Lower leg skin (tissue), 4 donors: ENCODE data around the gene SOAT1. TPM values are rescaled to one million over a fixed set of nuclear protein-coding genes. Genes with fewer than 3 reads are reported as not detected.

ENCODE experiments used
- DNase-seq, 2 donors: peaks; one replicate each; pipeline ENCODE4 v3.0.0-alpha.2; 2019; ENCODE audit warnings: low spot score in 2 of 2
- H3K4me3 ChIP-seq: fragments of 200-600 bp; sonication (generic); 2 replicates; pipeline ENCODE4 v1.5.1; 2017; ENCODE audit warnings: mild to moderate bottlenecking, low read depth; ENCODE audit not compliant: poor library complexity, severe bottlenecking
- POLR2A ChIP-seq, 2 donors: fragments of 450-650 bp; IDR thresholded peaks; one replicate each; pipeline ENCODE4 v1.6.1; 2016 to 2017; ENCODE audit warnings: antibody characterized with exemption in 2 of 2, mild to moderate bottlenecking in 1 of 2, moderate library complexity in 1 of 2
- WGBS, 2 donors: methylation state at CpG; one replicate each; pipeline ENCODE4 v1.1.5; 2018; 5-methylcytosine and 5-hydroxymethylcytosine counted together
- intact Hi-C: fragments of 100-400 bp; cut with DNase I; formaldehyde crosslinking; loops from one replicate; pipeline ENCODE4 v1.15.0; 2023; ENCODE audit warnings: low total_unique reads
- total RNA-seq, 4 donors: library from RNA; depleted of rRNA; stranded (reverse); fragments of >200 nt; gene quantifications; one replicate each; pipeline ENCODE4 v1.1.0, GENCODE V29; 2016
- TF ChIP-seq, protein P1 (sequence below), 3 donors: fragments of 450-650 bp; IDR thresholded peaks; one replicate each; pipeline ENCODE4 v1.5.1; 2016; ENCODE audit warnings: antibody characterized with exemption in 3 of 3, mild to moderate bottlenecking in 3 of 3, moderate library complexity in 2 of 3

The SOAT1 gene
- total RNA-seq, 4 donors from 2014 or later: 4.6 to 34.4 (median 17.7) TPM

GRCh38 chr1:179297105-179297378 lies 3.4 kb downstream of the SOAT1 start:
- intact Hi-C loops: no loop called here

DNA sequence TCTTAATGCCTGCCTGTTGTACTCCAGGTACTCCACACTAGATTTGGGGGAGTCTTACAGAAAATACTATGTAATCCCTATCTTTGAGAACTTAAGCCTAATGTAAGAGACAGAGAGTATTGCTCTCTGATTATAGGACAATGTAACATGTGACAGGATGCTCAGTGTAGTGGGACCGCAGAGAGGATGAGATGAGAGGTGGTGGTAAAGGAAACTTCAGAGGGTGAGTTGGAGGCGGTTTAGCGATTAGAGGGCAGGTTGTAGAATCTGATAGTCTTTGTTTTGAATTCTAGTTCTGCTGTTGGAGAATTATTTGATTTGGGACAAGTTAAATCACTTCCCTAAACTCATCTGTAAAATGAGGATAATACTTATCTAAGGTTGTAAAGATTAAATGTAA lies 5.4 kb downstream of the SOAT1 start:
- intact Hi-C loops: no loop called here
- H3K4me3 ChIP-seq: no peak overlapping the region
- 90 to 91% methylated on average over 3 of the region's 3 CpGs for WGBS, 2 donors
- no peak for DNase-seq
- TF ChIP-seq, protein P1, sequence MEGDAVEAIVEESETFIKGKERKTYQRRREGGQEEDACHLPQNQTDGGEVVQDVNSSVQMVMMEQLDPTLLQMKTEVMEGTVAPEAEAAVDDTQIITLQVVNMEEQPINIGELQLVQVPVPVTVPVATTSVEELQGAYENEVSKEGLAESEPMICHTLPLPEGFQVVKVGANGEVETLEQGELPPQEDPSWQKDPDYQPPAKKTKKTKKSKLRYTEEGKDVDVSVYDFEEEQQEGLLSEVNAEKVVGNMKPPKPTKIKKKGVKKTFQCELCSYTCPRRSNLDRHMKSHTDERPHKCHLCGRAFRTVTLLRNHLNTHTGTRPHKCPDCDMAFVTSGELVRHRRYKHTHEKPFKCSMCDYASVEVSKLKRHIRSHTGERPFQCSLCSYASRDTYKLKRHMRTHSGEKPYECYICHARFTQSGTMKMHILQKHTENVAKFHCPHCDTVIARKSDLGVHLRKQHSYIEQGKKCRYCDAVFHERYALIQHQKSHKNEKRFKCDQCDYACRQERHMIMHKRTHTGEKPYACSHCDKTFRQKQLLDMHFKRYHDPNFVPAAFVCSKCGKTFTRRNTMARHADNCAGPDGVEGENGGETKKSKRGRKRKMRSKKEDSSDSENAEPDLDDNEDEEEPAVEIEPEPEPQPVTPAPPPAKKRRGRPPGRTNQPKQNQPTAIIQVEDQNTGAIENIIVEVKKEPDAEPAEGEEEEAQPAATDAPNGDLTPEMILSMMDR (IDR thresholded peaks at IDR 0.05): no peak
- no peak for TF ChIP-seq POLR2A (IDR thresholded peaks at IDR 0.05)

More at GRCh38 chr1:179297105-179297378, 3.4 kb downstream of the SOAT1 start:
- TF ChIP-seq, protein P1 (IDR thresholded peaks at IDR 0.05): no peak
- no peak for TF ChIP-seq POLR2A (IDR thresholded peaks at IDR 0.05)
- DNase-seq: no peak
- H3K4me3 ChIP-seq: no peak overlapping the region
- 76 to 79% methylated on average over 3 of the region's 3 CpGs for WGBS, 2 donors

GRCh38 chr1:179300112-179300511 lies 6.5 kb downstream of the SOAT1 start:
- 48 to 66% methylated on average over 1 of the region's 1 CpG for WGBS, 2 donors
- intact Hi-C loops: loop anchor here (10.0 kb wide), 1 partner anchor 435 kb away; no protein-coding TSS in a partner anchor
- H3K4me3 ChIP-seq: no peak overlapping the region
- DNase-seq: no peak
- no peak for TF ChIP-seq POLR2A (IDR thresholded peaks at IDR 0.05)
- TF ChIP-seq, protein P1 (IDR thresholded peaks at IDR 0.05): no peak

DNA sequence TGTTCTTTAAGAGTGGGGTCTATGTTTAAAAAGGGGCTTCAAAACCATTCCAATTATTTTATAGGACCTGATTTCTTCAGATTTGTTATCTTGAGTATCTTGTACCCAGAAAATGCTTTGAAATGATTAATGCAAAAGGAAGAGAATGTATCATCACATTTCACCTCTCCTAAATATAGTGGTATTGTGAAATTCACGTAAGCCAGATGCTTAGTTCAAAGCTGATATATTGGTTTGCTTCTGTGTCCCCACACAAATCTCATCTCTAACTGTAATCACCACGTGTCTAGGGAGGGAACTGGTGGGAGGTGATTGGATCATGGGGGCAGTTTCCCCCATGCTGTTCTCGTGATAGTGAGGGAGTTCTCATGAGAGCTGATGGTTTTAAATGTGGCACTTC lies 8.5 kb downstream of the SOAT1 start:
- intact Hi-C loops: loop anchor here (10.0 kb wide), 1 partner anchor 433 kb away; no protein-coding TSS in a partner anchor

DNA sequence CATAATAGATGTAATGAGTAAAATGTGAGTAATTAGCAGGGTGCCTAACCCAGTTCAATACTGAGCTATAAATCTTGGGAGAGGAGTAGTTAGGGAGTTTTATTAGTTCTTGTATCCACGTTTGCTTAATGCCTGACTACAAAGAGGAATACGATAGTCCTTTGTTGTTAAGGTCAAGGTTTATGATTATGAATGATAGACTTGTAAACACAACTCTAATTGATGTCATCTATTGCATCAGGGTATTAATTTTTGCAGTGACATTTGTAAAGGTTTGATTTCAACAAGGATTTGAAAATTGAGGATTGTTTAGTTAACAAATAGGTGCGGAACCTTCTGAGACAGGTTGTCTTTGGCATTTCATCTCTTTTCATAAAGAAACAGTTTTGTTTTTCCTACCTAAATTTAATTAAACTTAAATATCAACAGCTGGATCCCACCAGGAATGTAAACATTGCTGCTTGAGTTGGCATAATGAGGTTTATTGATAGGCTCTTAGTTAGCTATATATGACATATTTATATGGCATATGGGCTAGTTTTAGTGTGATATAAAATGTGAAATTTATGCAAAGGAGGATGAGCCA lies 9.7 kb downstream of the SOAT1 start:
- intact Hi-C loops: loop anchor here (10.0 kb wide), 1 partner anchor 432 kb away; no protein-coding TSS in a partner anchor
- DNase-seq: no peak
- TF ChIP-seq, protein P1 (IDR thresholded peaks at IDR 0.05): no peak
- no peak for TF ChIP-seq POLR2A (IDR thresholded peaks at IDR 0.05)
- 88 to 90% methylated on average over 3 of the region's 3 CpGs for WGBS, 2 donors
- no peak overlapping the region for H3K4me3 ChIP-seq

More for the DNA sequence above, 8.5 kb downstream of the SOAT1 start:
- 79 to 86% methylated on average over 3 of the region's 3 CpGs for WGBS, 2 donors
- no peak overlapping the region for H3K4me3 ChIP-seq
- TF ChIP-seq POLR2A (IDR thresholded peaks at IDR 0.05): no peak
- TF ChIP-seq, protein P1 (IDR thresholded peaks at IDR 0.05): no peak
- DNase-seq: no peak

- TF ChIP-seq POLR2A (IDR thresholded peaks at IDR 0.05): no peak
- TF ChIP-seq, protein P1 (IDR thresholded peaks at IDR 0.05): no peak
- WGBS, 2 donors: 89 to 93% methylated on average over 1 of the region's 1 CpG
- no peak overlapping the region for H3K4me3 ChIP-seq
- intact Hi-C loops: loop anchor here (10.0 kb wide), 1 partner anchor 429 kb away; no protein-coding TSS in a partner anchor
- no peak for DNase-seq
Measured at GRCh38 chr1:179305450-179305849, 11.9 kb downstream of the SOAT1 start.
